ENCODE results near the gene S100A9.

DNA sequence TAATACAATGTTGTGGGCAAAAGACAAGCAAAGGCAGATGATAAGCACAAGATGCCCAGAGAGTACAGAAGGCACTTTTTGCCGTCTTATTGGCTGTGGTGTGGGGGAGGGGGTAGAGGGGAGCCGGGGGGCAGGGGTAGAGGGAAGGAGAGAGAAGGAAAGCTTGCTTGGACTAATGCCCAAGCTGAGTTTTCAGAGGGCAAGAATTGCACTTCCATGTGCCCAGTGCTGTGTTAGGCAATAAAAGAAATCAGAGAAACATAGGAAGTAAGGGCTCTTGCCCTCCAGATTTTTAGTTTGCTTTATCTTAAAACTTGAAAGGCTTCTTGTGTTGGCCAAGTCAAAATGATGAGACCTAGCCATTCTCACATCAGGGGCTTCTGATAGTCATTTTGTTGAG, 9.4 kb downstream of the S100A9 start:
- TF ChIP-seq, protein P1, sequence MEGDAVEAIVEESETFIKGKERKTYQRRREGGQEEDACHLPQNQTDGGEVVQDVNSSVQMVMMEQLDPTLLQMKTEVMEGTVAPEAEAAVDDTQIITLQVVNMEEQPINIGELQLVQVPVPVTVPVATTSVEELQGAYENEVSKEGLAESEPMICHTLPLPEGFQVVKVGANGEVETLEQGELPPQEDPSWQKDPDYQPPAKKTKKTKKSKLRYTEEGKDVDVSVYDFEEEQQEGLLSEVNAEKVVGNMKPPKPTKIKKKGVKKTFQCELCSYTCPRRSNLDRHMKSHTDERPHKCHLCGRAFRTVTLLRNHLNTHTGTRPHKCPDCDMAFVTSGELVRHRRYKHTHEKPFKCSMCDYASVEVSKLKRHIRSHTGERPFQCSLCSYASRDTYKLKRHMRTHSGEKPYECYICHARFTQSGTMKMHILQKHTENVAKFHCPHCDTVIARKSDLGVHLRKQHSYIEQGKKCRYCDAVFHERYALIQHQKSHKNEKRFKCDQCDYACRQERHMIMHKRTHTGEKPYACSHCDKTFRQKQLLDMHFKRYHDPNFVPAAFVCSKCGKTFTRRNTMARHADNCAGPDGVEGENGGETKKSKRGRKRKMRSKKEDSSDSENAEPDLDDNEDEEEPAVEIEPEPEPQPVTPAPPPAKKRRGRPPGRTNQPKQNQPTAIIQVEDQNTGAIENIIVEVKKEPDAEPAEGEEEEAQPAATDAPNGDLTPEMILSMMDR (IDR thresholded peaks at IDR 0.05): no peak
- TF ChIP-seq POLR2AphosphoS5 (IDR thresholded peaks at IDR 0.05; ENCODE audit: low read depth, low read length): no peak
- TF ChIP-seq, protein P2, sequence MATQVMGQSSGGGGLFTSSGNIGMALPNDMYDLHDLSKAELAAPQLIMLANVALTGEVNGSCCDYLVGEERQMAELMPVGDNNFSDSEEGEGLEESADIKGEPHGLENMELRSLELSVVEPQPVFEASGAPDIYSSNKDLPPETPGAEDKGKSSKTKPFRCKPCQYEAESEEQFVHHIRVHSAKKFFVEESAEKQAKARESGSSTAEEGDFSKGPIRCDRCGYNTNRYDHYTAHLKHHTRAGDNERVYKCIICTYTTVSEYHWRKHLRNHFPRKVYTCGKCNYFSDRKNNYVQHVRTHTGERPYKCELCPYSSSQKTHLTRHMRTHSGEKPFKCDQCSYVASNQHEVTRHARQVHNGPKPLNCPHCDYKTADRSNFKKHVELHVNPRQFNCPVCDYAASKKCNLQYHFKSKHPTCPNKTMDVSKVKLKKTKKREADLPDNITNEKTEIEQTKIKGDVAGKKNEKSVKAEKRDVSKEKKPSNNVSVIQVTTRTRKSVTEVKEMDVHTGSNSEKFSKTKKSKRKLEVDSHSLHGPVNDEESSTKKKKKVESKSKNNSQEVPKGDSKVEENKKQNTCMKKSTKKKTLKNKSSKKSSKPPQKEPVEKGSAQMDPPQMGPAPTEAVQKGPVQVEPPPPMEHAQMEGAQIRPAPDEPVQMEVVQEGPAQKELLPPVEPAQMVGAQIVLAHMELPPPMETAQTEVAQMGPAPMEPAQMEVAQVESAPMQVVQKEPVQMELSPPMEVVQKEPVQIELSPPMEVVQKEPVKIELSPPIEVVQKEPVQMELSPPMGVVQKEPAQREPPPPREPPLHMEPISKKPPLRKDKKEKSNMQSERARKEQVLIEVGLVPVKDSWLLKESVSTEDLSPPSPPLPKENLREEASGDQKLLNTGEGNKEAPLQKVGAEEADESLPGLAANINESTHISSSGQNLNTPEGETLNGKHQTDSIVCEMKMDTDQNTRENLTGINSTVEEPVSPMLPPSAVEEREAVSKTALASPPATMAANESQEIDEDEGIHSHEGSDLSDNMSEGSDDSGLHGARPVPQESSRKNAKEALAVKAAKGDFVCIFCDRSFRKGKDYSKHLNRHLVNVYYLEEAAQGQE (IDR thresholded peaks at IDR 0.05; ENCODE audit: insufficient read depth in 1 of 2, low read depth in 2 of 2, low read length in 1 of 2): no peak

Data from Panc1 (cell line).